Hematopoietic multipotent progenitor cell treated with erythropoietin and hydrocortisone succinate and interleukin-3 and kit ligand, for 15 days (in vitro differentiated cells): ENCODE results near the gene GET3.

Source experiments
- DNase-seq: peaks from one replicate; pipeline ENCODE4 v3.0.0-alpha.2; 2015; ENCODE audit warnings: low spot score

Gene GET3

DNA sequence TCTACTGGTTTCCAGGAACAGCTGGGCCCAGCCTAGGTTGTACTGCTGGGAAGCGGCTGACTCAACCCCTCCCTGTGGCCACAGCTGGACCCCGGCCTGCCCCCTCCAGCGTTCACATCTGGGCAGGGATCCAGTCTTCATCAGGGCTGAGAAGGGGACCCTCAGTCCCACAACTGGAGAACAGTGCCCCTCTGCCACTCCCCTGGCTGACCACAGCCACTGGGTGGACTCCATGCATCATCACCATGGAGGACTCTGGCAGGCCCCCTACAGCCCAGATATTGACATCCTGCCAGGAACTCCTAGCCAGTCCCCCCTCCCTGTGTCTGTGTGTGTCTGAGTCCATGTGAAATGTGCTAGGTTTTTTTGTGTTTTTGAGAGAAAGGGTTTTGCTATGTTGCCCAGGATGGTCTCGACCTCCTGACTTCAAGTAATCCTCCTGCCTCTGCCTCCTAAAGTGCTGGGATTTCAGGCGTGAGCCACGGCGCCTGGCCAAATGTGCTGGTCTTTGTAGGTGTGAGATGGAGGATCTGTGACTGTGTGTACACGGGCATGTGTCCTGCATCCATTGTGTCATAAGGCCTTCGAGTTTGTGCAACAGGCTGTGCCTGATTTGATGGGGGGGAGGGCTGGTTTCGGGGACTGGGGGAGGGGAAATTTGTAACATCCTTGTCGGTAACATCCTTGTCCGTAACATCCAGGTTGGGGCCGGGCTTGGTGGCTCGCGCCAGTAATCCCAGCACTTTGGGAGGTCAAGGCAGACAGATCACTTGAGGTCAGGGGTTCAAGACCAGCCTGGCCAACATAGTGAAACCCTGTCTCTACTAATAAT, 42.1 kb downstream of the GET3 start:
- DNase-seq, result no peak

- DNase-seq, result no peak
Observed at GRCh38 chr19:12782174-12782423, 44.8 kb downstream of the GET3 start.

- peak; percentile 86 for DNase-seq
Observed at GRCh38 chr19:12782424-12783290, 45.4 kb downstream of the GET3 start.

GRCh38 chr19:12783291-12783848, 46.1 kb downstream of the GET3 start:
- DNase-seq, result peak; percentile 34

GRCh38 chr19:12783849-12784393, 46.6 kb downstream of the GET3 start:
- DNase-seq, result no peak

DNA sequence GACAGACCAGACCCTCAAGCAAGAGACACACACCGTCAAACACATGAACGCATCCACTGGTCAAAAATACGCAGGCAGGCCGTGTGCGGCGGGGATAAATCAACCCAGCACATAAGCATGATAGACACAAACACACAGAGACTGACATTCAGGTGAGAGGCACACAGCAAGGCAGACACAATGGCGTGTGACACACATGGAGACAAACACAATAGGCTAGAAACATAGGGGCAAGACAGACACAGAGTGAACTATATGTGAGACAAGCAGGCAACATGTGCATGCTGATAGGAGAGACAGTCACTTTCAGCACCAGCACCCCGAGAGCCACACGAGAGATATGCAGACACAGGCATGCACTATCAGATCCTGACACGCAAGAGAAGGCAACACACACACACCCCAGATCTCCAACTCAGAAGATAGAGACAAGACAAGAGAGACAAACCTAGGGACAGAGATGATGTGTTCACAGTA, 47.1 kb downstream of the GET3 start:
- peak; percentile 86 for DNase-seq

- no peak for DNase-seq
Observed at GRCh38 chr19:12784871-12785430, 47.7 kb downstream of the GET3 start.

DNA sequence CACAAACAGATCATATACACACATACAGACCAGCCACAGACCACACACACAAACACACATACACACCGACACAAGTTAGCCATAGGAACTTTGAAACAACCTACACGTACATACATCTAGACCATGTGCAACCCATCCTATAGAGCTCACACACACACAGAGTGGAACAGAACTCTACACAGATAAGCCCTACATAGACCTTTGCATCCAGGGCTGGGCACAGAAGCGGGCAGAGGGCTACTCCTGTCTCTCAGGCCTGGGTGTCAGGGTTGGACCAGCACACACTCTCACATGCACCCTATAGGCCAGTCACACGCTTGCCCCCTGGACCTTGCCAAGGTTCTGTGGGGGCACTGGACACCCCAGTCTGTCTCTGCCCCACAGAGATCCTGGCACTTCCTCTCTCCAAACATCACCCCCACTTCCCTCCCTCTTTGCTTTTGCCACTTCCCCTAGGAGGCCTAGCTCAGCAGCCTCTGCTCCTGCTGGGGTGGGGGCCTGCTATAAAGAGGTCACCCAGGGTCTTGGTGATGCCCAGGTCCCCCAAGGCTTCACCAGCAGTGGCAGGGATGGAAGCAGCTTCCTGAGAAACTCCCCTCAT, 48.2 kb downstream of the GET3 start:
- peak; percentile 64 for DNase-seq

GRCh38 chr19:12786141-12786870, 49.0 kb downstream of the GET3 start:
- DNase-seq, result peak; percentile 63

DNA sequence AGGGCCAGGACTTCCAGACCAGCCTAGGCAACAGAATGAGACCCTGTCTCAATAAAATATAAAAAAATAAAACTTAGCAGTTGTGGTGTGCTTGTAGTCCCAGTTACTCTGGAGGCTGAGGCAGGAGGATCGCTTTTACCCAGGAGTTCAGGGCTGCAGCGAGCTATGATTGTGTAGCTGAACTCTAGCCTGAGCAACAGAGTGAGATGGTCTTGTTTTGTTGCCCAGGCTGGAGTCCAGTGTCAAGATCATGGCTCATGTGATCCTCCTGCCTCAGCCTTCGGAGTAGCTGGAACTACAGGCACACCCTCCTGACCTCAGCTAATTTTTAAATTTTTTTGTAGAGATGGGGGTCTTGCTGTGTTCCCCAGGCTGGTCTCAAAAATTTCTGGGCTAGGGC, 49.7 kb downstream of the GET3 start:
- DNase-seq, result no peak

DNA sequence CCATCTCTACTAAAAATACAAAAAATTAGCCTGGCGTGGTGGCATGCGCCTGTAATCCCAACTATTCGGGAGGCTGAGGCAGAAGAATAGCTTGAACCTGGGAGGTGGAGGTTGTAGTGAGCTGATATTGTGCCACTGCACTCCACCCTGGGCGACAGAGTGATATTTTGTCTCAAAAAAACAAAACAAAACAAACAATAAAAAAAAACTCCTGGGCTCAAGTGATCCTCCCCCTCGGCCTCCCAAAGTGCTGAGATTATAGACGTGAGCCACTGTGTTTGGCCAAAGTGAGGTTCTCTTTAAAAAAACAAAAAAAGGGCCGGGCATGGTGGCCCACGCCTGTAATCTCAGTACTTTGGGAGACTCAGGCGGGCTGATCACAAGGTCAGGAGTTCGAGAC, 50.2 kb downstream of the GET3 start:
- no peak for DNase-seq

DNA sequence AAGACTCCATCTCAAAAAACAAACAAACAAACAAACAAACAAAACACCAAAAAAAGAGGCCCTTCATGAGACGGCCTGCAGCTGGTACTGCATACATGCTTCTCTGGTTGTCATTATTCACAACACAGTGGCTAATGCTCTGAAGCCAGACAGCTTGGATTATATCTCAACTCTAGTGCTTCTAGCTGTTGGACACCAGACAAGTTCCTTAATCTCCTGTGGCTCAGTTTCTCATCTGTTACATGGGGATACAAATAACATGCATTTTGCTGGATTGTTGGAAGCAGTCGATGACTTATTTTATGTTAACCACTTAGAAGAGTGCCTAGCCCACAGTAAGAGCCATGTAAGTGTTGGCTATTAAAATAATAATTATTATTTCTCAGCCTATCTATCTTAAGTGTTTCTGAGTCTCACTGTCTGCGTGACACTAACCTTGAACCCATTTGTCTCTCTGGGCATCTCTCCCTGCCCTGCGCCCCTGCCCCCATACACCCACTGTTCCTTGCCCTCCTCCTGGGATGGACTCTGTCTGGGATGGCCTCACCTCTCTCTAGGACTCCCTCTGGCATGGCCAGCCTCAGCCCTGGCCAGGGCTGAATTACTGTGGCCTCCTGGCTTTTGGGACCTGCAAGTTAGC, 50.9 kb downstream of the GET3 start:
- DNase-seq, result peak; percentile 60

- DNase-seq, result peak; percentile 88
Observed at GRCh38 chr19:12788682-12789097, 51.4 kb downstream of the GET3 start.

DNA sequence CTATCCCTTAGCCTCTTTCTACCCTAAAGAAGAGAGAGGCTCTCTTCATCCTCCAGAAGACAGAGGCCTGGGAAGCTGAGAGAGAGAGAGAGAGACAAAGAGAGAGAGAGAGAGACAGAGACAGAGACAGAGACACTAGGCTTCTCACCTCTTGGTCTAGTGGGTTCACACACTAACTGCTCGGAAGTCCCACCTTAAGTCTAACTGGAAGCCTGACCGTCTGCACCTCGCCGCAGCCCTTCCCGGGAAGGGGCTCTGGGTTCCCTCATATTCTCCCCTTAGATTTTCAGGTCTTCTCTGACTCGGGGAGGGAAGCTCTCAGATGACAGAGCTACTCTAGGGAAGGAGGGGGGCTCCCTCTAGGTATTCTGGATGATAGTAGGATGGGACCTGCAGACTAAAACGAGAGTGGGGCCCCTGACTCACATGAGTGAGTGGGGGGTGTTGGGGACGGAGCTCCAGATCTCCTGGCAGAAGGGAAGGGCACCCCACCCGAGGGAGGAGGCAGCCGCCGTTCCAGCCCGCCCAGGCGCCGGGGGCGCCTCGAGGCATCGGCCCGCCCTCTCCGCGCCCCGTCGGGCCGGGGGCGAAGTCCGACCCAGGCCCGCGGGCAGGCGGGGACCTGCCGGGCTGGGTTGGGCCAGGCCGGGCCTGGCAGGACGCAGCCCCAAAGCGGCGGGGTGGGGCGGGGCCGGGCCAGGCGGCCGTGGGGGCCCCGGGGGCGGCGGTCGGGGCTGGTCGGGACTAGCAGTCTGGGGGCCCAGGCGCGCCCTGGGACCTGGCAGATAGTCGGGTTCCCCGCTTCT, 52.0 kb downstream of the GET3 start:
- DNase-seq, result peak; percentile 58

- DNase-seq, result peak; percentile 96
Observed at GRCh38 chr19:12789904-12790619, 52.8 kb downstream of the GET3 start.

- DNase-seq, result peak; percentile 37
Observed at GRCh38 chr19:12790628-12791344, 53.5 kb downstream of the GET3 start.

DNA sequence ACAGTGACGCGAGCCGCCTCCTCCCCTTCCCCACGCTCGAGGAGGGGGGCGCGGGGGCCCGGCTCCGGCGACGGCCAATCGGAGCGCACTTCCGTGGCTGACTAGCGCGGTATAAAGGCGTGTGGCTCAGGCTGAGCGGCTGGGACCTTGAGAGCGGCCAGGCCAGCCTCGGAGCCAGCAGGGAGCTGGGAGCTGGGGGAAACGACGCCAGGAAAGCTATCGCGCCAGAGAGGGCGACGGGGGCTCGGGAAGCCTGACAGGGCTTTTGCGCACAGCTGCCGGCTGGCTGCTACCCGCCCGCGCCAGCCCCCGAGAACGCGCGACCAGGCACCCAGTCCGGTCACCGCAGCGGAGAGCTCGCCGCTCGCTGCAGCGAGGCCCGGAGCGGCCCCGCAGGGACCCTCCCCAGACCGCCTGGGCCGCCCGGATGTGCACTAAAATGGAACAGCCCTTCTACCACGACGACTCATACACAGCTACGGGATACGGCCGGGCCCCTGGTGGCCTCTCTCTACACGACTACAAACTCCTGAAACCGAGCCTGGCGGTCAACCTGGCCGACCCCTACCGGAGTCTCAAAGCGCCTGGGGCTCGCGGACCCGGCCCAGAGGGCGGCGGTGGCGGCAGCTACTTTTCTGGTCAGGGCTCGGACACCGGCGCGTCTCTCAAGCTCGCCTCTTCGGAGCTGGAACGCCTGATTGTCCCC, 54.2 kb downstream of the GET3 start, which contains the start of gene JUNB:
TSS of gene JUNB (plus strand) at position 142 of the 706 bp plus-strand sequence. CDS start at position 428, 286 bp downstream.
- DNase-seq, result peak; percentile 95
